ENCODE results near the gene ANOS1.
A peak's percentile ranks its signal among the peaks of the same experiment; 100 is the strongest.

ANOS1 gene

GRCh38 chrX:8673201-8673600 is 58.7 kb downstream of the ANOS1 start:
- in situ Hi-C loops (cut with HindIII; ENCODE audit: low sequenced_read_pairs) = no loop called here
- H3K4me3 ChIP-seq (ENCODE audit: low read depth, low read length) = no peak overlapping the region
- DNase-seq (ENCODE audit: low read depth) = peak; percentile 16

GRCh38 chrX:8672176-8672575 is 59.8 kb downstream of the ANOS1 start:
- DNase-seq (ENCODE audit: low read depth) = no peak
- no peak overlapping the region for H3K4me3 ChIP-seq (ENCODE audit: low read depth, low read length)
- in situ Hi-C loops (cut with HindIII; ENCODE audit: low sequenced_read_pairs) = no loop called here
- peak; percentile 3 for TF ChIP-seq CTCF (IDR thresholded peaks at IDR 0.05; ENCODE audit: low read depth, low read length, missing control alignments)

More at GRCh38 chrX:8673201-8673600, 58.7 kb downstream of the ANOS1 start:
- TF ChIP-seq CTCF (IDR thresholded peaks at IDR 0.05; ENCODE audit: low read depth, low read length, missing control alignments) = no peak

- in situ Hi-C loops (cut with HindIII; ENCODE audit: low sequenced_read_pairs) = no loop called here
- TF ChIP-seq CTCF (IDR thresholded peaks at IDR 0.05; ENCODE audit: low read depth, low read length, missing control alignments) = no peak
- no peak overlapping the region for H3K4me3 ChIP-seq (ENCODE audit: low read depth, low read length)
- no peak for DNase-seq (ENCODE audit: low read depth)
Measured at GRCh38 chrX:8668813-8669212, 63.1 kb downstream of the ANOS1 start.

GRCh38 chrX:8663325-8663724 is 68.6 kb downstream of the ANOS1 start:
- no peak for TF ChIP-seq CTCF (IDR thresholded peaks at IDR 0.05; ENCODE audit: low read depth, low read length, missing control alignments)
- no peak for DNase-seq (ENCODE audit: low read depth)
- in situ Hi-C loops (cut with HindIII; ENCODE audit: low sequenced_read_pairs) = no loop called here
- no peak overlapping the region for H3K4me3 ChIP-seq (ENCODE audit: low read depth, low read length)

- TF ChIP-seq CTCF (IDR thresholded peaks at IDR 0.05; ENCODE audit: low read depth, low read length, missing control alignments) = no peak
- H3K4me3 ChIP-seq (ENCODE audit: low read depth, low read length) = no peak overlapping the region
- no peak for DNase-seq (ENCODE audit: low read depth)
- in situ Hi-C loops (cut with HindIII; ENCODE audit: low sequenced_read_pairs) = loop anchor here (5.0 kb wide), 1 partner anchor 41 kb away; no protein-coding TSS in a partner anchor
Measured at GRCh38 chrX:8657883-8658282, 74.1 kb downstream of the ANOS1 start.

GRCh38 chrX:8653956-8654355 is 78.0 kb downstream of the ANOS1 start:
- no peak for DNase-seq (ENCODE audit: low read depth)
- no peak overlapping the region for H3K4me3 ChIP-seq (ENCODE audit: low read depth, low read length)
- in situ Hi-C loops (cut with HindIII; ENCODE audit: low sequenced_read_pairs) = no loop called here
- no peak for TF ChIP-seq CTCF (IDR thresholded peaks at IDR 0.05; ENCODE audit: low read depth, low read length, missing control alignments)

- DNase-seq (ENCODE audit: low read depth) = no peak
- in situ Hi-C loops (cut with HindIII; ENCODE audit: low sequenced_read_pairs) = no loop called here
- H3K4me3 ChIP-seq (ENCODE audit: low read depth, low read length) = no peak overlapping the region
- TF ChIP-seq CTCF (IDR thresholded peaks at IDR 0.05; ENCODE audit: low read depth, low read length, missing control alignments) = no peak
Measured at GRCh38 chrX:8649969-8650368, 82.0 kb downstream of the ANOS1 start.

Measured in astrocyte of the cerebellum (primary cell).